SK-N-SH treated with all-trans-retinoic acid at 6 μM for 48 hours (cell line): Measurements from ENCODE around the gene HDAC1.

ENCODE experiments used
- ISL1 ChIP-seq: fragments of 250-450 bp; sonication (Bioruptor Pico); IDR thresholded peaks from 2 replicates; pipeline ENCODE4 v2.1.2; 2022; ENCODE audit warnings: mild to moderate bottlenecking, moderate library complexity
- PATZ1 ChIP-seq: fragments of 250-450 bp; sonication (Bioruptor Pico); IDR thresholded peaks from 2 replicates; pipeline ENCODE4 v1.8.0; 2020; ENCODE audit warnings: mild to moderate bottlenecking, moderate library complexity, borderline replicate concordance
- POU6F1 ChIP-seq: fragments of 250-450 bp; sonication (Bioruptor Pico); IDR thresholded peaks from 2 replicates; pipeline ENCODE4 v1.8.0; 2021; ENCODE audit warnings: low read depth, mild to moderate bottlenecking, moderate library complexity, borderline replicate concordance
- PPARA ChIP-seq: fragments of 250-450 bp; sonication (Bioruptor Pico); IDR thresholded peaks from 2 replicates; pipeline ENCODE4 v1.5.0; 2020; ENCODE audit warnings: mild to moderate bottlenecking, borderline replicate concordance
- RARB ChIP-seq: fragments of 250-450 bp; sonication (Bioruptor Pico); IDR thresholded peaks from 2 replicates; pipeline ENCODE4 v1.8.0; 2021; ENCODE audit warnings: mild to moderate bottlenecking, moderate library complexity
- TOX ChIP-seq: fragments of 250-450 bp; sonication (Bioruptor Pico); IDR thresholded peaks from 2 replicates; pipeline ENCODE4 v1.8.0; 2021; ENCODE audit warnings: mild to moderate bottlenecking, moderate library complexity, borderline replicate concordance
- TSHZ2 ChIP-seq: fragments of 250-450 bp; sonication (Bioruptor Pico); IDR thresholded peaks from 2 replicates; pipeline ENCODE4 v1.5.0; 2020; ENCODE audit warnings: mild to moderate bottlenecking, moderate library complexity
- ZC3H10 ChIP-seq: fragments of 250-450 bp; sonication (Bioruptor Pico); IDR thresholded peaks from 2 replicates; pipeline ENCODE4 v1.5.1; 2021; ENCODE audit warnings: mild to moderate bottlenecking, moderate library complexity
- ZFP30 ChIP-seq: fragments of 450-650 bp; formaldehyde crosslinking; IDR thresholded peaks from 2 replicates; pipeline ENCODE4 v1.5.0; 2022; ENCODE audit warnings: mild to moderate bottlenecking, moderate library complexity
- ZNF8 ChIP-seq: fragments of 450-650 bp; formaldehyde crosslinking; IDR thresholded peaks from 2 replicates; pipeline ENCODE4 v1.5.0; 2020; ENCODE audit warnings: mild to moderate bottlenecking, moderate library complexity

GRCh38 chr1:32372149-32372756 is 80.4 kb downstream of the HDAC1 start:
- TF ChIP-seq PATZ1 (CRISPR knock-in tag) = no peak
- no peak for TF ChIP-seq ISL1 (CRISPR knock-in tag)
- TF ChIP-seq PPARA (CRISPR knock-in tag) = no peak
- no peak for TF ChIP-seq TSHZ2 (CRISPR knock-in tag)
- TF ChIP-seq POU6F1 (CRISPR knock-in tag) = no peak
- TF ChIP-seq ZNF8 (CRISPR knock-in tag) = no peak
- no peak for TF ChIP-seq ZFP30 (CRISPR knock-in tag)
- TF ChIP-seq RARB = no peak
- no peak for TF ChIP-seq ZC3H10 (CRISPR knock-in tag)
- no peak for TF ChIP-seq TOX (CRISPR knock-in tag)
